ENCODE results near the gene TRAM2. TPM values are rescaled to one million over a fixed set of nuclear protein-coding genes. Genes with fewer than 3 reads are reported as not detected.

The TRAM2 gene
- total and polyA plus RNA-seq, 10 of the 15 experiments (the other 5 are each of a cell fraction or from before 2014, with no cell fraction given), result 2.5 to 15.0 (median 11.0) TPM

GRCh38 chr6:52574709-52575501, 2.0 kb downstream of the TRAM2 start (continued):
- TF ChIP-seq ZNF592 (IDR thresholded peaks at IDR 0.05), result no peak
- TF ChIP-seq HDGF (IDR thresholded peaks at IDR 0.05), result no peak
- TF ChIP-seq CBFB (IDR thresholded peaks at IDR 0.05; ENCODE audit: low read depth), result peak; percentile 78; the same call in 1 of the 2 replicates
- TF ChIP-seq, protein P1, sequence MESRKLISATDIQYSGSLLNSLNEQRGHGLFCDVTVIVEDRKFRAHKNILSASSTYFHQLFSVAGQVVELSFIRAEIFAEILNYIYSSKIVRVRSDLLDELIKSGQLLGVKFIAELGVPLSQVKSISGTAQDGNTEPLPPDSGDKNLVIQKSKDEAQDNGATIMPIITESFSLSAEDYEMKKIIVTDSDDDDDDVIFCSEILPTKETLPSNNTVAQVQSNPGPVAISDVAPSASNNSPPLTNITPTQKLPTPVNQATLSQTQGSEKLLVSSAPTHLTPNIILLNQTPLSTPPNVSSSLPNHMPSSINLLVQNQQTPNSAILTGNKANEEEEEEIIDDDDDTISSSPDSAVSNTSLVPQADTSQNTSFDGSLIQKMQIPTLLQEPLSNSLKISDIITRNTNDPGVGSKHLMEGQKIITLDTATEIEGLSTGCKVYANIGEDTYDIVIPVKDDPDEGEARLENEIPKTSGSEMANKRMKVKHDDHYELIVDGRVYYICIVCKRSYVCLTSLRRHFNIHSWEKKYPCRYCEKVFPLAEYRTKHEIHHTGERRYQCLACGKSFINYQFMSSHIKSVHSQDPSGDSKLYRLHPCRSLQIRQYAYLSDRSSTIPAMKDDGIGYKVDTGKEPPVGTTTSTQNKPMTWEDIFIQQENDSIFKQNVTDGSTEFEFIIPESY (IDR thresholded peaks at IDR 0.05), result no peak
- TF ChIP-seq CBX5 (IDR thresholded peaks at IDR 0.05; ENCODE audit: low read depth), result no peak
- TF ChIP-seq JUND (IDR thresholded peaks at IDR 0.05; ENCODE audit: low read depth, low read length), result no peak
- TF ChIP-seq, protein P2, sequence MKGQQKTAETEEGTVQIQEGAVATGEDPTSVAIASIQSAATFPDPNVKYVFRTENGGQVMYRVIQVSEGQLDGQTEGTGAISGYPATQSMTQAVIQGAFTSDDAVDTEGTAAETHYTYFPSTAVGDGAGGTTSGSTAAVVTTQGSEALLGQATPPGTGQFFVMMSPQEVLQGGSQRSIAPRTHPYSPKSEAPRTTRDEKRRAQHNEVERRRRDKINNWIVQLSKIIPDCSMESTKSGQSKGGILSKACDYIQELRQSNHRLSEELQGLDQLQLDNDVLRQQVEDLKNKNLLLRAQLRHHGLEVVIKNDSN (IDR thresholded peaks at IDR 0.05; ENCODE audit: borderline replicate concordance, extremely low read length, insufficient read depth, low read depth, low read length), result peak; percentile 40
- TF ChIP-seq NR2C2 (IDR thresholded peaks at IDR 0.05; ENCODE audit: borderline replicate concordance, control insufficient read depth, insufficient read length, low read depth), result no peak
- TF ChIP-seq TBL1XR1 (IDR thresholded peaks at IDR 0.05; ENCODE audit: low read depth, low read length), result no peak
- TF ChIP-seq SRF (IDR thresholded peaks at IDR 0.05; ENCODE audit: low read depth in 2 of 2, low read length in 2 of 2), result no peak
- TF ChIP-seq, protein P3, sequence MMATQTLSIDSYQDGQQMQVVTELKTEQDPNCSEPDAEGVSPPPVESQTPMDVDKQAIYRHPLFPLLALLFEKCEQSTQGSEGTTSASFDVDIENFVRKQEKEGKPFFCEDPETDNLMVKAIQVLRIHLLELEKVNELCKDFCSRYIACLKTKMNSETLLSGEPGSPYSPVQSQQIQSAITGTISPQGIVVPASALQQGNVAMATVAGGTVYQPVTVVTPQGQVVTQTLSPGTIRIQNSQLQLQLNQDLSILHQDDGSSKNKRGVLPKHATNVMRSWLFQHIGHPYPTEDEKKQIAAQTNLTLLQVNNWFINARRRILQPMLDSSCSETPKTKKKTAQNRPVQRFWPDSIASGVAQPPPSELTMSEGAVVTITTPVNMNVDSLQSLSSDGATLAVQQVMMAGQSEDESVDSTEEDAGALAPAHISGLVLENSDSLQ (IDR thresholded peaks at IDR 0.05), result peak; percentile 79; the same call in 1 of the 2 replicates
- no peak for TF ChIP-seq STAT1 (conservative IDR thresholded peaks at IDR 0.05)
- no peak for TF ChIP-seq RBBP5 (conservative IDR thresholded peaks at IDR 0.05)
- TF ChIP-seq MTA3 (IDR thresholded peaks at IDR 0.05; ENCODE audit: borderline replicate concordance, low read length), result no peak
- 0 out of 2 replicates have a peak, but pooled peaks have one; percentile 9 for TF ChIP-seq NKRF (conservative IDR thresholded peaks at IDR 0.05)
- no peak for TF ChIP-seq SMARCA5 (IDR thresholded peaks at IDR 0.05)
- no peak for TF ChIP-seq EGR1 (IDR thresholded peaks at IDR 0.05; ENCODE audit: borderline replicate concordance in 1 of 2, low read depth in 2 of 2, low read length in 2 of 2)
- no peak for TF ChIP-seq CBX3 (IDR thresholded peaks at IDR 0.05; ENCODE audit: borderline replicate concordance, low read depth)
- no peak for TF ChIP-seq ZNF274 (IDR thresholded peaks at IDR 0.05; ENCODE audit: insufficient read depth, insufficient read length)
- no peak for TF ChIP-seq TAF1 (IDR thresholded peaks at IDR 0.05; ENCODE audit: borderline replicate concordance, low read depth, low read length)
